Measurements from ENCODE around the gene RAD51B.

RAD51B gene

DNA sequence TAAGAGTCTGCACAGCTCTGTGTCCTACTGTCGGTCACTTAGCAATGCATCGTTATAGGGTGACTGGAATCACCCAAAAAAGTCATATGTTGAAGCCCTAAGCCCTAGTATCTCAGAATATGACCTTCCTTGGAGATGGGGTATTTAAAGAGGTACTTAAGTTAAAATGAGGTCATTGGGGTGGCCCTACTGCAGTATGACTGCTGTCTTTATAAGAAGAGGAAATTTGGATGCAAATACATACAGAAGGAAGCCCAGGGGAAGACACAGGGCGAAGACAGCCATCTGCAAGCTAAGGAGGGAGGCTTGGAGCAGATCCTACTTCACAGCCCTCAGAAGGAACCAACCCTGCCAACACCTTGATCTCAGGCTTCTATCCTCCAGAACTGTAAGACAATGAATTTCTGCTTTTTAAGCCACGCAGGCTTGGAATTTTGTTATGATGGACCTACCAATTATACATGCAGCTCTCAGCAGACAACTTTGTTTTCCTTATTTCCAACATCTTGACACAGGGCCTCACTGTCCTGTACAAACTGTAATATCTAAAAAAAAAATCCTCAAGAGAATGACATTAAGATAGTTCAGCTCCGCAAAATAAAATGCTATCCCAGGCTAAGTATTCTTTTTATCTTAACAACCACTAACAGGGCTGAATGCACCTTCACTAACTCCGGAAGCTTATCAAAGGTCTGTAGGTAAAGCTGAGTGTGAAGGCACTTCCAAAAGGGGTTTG, 932.9 kb downstream of the RAD51B start:
- TF ChIP-seq, protein P1, sequence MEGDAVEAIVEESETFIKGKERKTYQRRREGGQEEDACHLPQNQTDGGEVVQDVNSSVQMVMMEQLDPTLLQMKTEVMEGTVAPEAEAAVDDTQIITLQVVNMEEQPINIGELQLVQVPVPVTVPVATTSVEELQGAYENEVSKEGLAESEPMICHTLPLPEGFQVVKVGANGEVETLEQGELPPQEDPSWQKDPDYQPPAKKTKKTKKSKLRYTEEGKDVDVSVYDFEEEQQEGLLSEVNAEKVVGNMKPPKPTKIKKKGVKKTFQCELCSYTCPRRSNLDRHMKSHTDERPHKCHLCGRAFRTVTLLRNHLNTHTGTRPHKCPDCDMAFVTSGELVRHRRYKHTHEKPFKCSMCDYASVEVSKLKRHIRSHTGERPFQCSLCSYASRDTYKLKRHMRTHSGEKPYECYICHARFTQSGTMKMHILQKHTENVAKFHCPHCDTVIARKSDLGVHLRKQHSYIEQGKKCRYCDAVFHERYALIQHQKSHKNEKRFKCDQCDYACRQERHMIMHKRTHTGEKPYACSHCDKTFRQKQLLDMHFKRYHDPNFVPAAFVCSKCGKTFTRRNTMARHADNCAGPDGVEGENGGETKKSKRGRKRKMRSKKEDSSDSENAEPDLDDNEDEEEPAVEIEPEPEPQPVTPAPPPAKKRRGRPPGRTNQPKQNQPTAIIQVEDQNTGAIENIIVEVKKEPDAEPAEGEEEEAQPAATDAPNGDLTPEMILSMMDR (IDR thresholded peaks at IDR 0.05; ENCODE audit: borderline replicate concordance, insufficient read depth, low read depth, low read length), result no peak
- H3K4me3 ChIP-seq (ENCODE audit: low read depth, low read length), result no peak overlapping the region

DNA sequence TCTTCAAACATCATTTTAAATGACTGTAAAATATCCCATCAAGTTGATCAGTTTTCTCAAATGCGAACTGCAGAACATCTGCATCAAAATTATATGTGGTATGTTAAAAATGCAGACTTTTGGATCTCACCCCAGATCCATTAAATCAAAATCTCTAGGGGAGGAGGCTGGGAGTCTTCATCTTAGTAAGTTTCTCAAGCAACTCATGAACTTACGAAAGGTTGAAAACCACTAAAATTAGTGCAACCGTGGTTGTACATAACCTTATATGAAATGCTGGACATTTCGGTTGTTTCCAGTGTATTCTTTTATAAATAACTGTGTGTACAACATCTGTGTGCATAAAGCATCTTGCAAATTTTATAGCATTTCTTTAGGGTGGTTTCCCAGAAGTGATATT, 934.1 kb downstream of the RAD51B start:
- no peak overlapping the region for H3K4me3 ChIP-seq (ENCODE audit: low read depth, low read length)
- TF ChIP-seq, protein P1 (IDR thresholded peaks at IDR 0.05; ENCODE audit: borderline replicate concordance, insufficient read depth, low read depth, low read length), result no peak

DNA sequence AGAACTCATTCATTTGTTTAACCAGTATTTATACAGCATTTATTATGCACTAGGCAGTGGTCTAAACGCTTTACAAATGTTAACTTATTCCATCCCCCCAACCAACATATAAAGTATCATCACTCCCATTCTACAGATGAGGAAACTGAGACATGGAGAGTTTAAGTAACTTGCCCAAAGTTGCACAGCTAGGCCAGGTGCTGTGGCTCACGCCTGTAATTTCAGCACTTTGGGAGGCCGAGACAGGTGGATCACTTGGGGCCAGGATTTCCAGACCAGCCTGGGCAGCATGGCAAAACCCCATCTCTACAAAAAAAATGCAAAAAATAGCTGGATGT, 935.4 kb downstream of the RAD51B start:
- TF ChIP-seq, protein P1 (IDR thresholded peaks at IDR 0.05; ENCODE audit: borderline replicate concordance, insufficient read depth, low read depth, low read length), result no peak
- H3K4me3 ChIP-seq (ENCODE audit: low read depth, low read length), result no peak overlapping the region

DNA sequence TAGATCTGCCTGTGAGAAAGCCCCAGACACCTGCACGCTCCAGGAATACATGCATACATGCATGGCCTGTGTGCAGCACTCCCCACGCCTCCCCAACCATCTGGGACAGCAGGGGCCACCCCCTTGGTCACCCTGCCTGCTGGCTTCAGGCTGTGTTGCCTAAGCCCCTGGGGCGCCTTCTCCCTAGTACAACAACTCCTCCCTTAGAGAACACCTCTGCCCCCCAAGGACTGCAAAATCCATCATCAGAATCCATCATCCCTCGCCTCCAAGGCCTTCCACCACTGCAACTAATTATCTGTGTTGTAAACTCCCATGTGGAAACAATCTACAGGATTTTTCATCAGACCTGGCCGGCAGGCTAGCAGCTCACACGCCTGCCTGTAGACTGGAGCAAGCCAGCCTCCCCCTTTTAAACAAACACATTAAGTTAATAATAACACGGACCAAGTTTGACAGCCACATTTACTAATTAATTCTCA, 936.5 kb downstream of the RAD51B start:
- H3K4me3 ChIP-seq (ENCODE audit: low read depth, low read length), result no peak overlapping the region
- TF ChIP-seq, protein P1 (IDR thresholded peaks at IDR 0.05; ENCODE audit: borderline replicate concordance, insufficient read depth, low read depth, low read length), result no peak

DNA sequence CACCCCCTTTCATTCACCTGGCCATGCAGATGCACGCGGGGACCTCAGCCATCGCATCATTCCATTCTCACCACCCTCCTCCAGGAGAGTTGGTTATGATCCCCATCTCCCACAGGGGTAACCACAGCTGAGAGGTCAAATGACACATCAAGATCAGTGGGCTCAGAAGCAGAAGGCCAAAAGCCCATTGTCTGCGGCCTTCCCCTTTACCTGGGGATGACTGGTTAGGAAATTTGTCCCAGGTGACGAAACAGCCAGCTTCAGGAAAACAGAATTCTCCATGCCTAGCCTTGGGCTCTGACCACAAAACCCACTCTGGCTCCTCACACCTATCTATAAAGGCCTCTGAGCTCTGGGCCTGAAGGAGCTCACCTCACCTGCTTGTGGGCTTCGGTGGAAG, 937.2 kb downstream of the RAD51B start:
- no peak overlapping the region for H3K4me3 ChIP-seq (ENCODE audit: low read depth, low read length)
- TF ChIP-seq, protein P1 (IDR thresholded peaks at IDR 0.05; ENCODE audit: borderline replicate concordance, insufficient read depth, low read depth, low read length), result no peak

DNA sequence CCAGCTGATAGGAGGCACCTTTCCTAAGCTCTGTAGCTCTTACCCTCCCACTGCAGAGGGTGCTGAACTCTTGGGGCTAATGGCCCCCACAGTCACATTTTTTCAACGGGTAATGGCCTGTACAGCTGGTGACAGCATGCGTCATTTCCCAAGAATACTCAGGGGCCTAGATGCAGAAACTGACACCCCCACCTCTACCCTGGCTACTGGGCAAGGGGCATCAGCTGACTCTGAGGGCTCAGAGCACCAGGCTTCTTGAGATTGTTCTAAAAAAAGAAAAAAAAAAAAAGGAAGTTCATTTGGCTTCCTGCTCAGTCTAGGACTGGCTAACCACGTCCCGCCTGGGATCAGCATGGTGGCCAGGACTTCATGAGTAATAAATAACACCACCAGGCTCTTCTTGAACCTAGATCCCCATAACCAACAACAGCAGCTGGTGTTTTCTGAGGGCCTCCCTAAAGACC, 938.1 kb downstream of the RAD51B start:
- TF ChIP-seq, protein P1 (IDR thresholded peaks at IDR 0.05; ENCODE audit: borderline replicate concordance, insufficient read depth, low read depth, low read length), result no peak

DNA sequence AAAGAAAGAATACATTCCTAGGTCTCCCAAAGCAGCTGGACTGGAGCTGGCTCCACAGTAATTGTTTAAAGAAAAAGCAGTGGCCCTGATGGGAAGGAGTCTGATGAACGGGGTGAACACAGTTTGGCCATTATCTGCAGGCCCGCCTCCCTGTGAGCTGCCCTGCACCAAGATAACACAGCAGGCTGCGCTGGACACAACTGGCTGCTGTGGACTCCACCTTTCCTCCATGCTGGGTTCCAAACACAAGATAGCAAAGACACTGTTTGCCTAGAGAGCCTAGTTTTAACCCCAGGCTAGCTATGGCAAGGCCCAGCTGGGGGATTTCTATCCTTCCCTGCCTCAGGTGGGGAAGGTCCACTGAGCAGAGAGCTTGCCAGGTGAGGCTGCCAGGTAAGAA, 938.7 kb downstream of the RAD51B start:
- TF ChIP-seq, protein P1 (IDR thresholded peaks at IDR 0.05; ENCODE audit: borderline replicate concordance, insufficient read depth, low read depth, low read length), result no peak

More for the DNA sequence above, 938.1 kb downstream of the RAD51B start:
- H3K4me3 ChIP-seq (ENCODE audit: low read depth, low read length), result no peak overlapping the region

More for the DNA sequence above, 938.7 kb downstream of the RAD51B start:
- H3K4me3 ChIP-seq (ENCODE audit: low read depth, low read length), result no peak overlapping the region
